Measurements from ENCODE around the gene CDH11.

- TF ChIP-seq, protein P1, sequence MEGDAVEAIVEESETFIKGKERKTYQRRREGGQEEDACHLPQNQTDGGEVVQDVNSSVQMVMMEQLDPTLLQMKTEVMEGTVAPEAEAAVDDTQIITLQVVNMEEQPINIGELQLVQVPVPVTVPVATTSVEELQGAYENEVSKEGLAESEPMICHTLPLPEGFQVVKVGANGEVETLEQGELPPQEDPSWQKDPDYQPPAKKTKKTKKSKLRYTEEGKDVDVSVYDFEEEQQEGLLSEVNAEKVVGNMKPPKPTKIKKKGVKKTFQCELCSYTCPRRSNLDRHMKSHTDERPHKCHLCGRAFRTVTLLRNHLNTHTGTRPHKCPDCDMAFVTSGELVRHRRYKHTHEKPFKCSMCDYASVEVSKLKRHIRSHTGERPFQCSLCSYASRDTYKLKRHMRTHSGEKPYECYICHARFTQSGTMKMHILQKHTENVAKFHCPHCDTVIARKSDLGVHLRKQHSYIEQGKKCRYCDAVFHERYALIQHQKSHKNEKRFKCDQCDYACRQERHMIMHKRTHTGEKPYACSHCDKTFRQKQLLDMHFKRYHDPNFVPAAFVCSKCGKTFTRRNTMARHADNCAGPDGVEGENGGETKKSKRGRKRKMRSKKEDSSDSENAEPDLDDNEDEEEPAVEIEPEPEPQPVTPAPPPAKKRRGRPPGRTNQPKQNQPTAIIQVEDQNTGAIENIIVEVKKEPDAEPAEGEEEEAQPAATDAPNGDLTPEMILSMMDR (optimal IDR thresholded peaks at IDR 0.05 in 1 of 3, IDR thresholded peaks at IDR 0.05 in 1 of 3, conservative IDR thresholded peaks at IDR 0.05 in 1 of 3; ENCODE audit: extremely low read depth in 1 of 3, insufficient read depth in 2 of 3, low read length in 3 of 3): no peak
- TF ChIP-seq EZH2 (IDR thresholded peaks at IDR 0.05; ENCODE audit: low read length): no peak
Observed at GRCh38 chr16:64982581-64982980, 139.3 kb downstream of the CDH11 start.
